ENCODE results near the gene GNAZ.

Gene GNAZ

GRCh38 chr22:23091760-23092159 lies 21.4 kb downstream of the GNAZ start:
- in situ Hi-C loops (cut with MboI; ENCODE audit: low sequenced_read_pairs): no loop called here

- in situ Hi-C loops (cut with MboI; ENCODE audit: low sequenced_read_pairs): no loop called here
Observed at GRCh38 chr22:23092217-23092955, 22.1 kb downstream of the GNAZ start.

DNA sequence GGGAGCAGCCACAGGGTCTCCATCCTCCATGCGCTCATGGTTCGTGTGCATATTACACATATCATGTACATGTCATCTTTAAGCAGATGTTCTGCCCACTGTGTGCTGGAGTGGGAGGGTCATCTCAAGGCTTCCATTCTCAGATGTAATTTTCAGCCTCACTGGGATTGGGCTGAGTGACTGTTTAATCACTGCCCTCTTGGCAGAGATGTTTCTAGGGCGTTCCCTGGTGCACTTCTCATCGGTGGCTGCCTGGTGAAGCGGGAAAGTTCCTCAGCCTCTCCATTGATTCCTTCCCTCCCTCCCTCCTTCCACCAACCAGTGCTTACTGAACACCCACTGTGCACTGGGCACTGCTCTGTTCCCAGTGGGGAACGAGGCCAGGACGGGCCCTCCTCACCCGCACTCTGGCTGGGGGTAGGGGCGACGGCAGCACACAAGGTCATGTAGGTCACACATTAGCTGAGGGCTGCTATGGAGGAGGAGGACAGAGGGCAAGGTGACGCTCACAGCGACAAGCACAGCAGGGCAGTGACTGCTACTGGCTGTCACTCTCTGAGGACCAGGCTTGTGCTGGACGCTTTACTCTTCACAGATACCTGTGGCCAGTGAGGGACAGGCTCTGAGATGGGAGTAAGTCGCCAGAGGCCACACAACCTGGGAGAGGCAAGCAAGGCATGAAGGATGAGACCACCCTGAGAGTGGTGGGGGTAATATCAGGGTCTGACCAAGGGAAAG lies 22.9 kb downstream of the GNAZ start:
- in situ Hi-C loops (cut with MboI; ENCODE audit: low sequenced_read_pairs): no loop called here

- in situ Hi-C loops (cut with MboI; ENCODE audit: low sequenced_read_pairs): no loop called here
Observed at GRCh38 chr22:23094260-23094659, 23.9 kb downstream of the GNAZ start.

DNA sequence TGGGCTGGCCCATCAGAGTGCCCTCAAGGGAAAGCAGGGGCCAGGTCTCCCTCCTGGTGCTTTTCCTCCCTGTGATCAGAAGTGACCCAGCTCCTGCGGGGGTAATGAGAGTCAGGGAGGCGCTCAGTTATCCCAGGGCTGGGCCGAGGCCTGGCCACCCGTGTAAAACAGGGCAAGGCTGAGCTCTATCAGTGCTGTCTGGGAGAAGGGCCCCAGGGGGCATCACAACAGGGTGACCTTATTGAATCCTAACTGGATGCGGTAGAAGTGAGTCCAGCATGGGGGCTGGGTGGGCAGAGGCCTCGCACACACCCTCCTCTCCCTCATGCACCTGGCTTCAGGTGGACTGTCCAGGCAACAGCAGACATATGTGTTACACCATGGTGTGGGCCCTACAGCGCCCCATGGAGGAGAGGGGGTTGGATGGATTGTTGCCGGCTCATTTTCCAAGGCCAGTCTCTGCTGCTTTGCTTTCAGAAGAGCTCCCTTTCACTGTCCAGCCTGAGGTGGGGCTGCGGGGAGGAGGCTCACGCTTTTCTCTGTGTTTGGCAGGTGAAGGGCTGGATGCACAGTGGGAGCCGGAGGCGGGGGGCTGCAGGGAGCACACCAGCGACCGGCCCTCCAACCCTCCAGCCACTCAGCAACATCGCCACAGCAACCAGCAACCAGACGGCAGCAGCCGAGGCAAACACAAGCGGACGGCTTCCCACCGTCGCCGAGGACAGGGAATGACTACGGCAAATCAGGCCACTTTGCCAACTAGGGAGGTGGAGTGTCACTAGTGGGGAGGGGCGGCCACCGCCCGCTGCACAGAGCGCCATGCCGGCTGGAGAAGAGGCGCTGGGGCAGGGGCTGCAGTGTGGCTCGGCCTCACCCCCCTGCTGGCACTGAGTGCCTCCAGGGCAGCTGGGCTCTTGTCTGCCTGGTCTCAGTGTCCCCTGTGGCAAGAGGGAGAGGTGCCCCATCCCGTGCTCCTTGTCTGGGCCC lies 24.7 kb downstream of the GNAZ start:
- in situ Hi-C loops (cut with MboI; ENCODE audit: low sequenced_read_pairs): no loop called here

DNA sequence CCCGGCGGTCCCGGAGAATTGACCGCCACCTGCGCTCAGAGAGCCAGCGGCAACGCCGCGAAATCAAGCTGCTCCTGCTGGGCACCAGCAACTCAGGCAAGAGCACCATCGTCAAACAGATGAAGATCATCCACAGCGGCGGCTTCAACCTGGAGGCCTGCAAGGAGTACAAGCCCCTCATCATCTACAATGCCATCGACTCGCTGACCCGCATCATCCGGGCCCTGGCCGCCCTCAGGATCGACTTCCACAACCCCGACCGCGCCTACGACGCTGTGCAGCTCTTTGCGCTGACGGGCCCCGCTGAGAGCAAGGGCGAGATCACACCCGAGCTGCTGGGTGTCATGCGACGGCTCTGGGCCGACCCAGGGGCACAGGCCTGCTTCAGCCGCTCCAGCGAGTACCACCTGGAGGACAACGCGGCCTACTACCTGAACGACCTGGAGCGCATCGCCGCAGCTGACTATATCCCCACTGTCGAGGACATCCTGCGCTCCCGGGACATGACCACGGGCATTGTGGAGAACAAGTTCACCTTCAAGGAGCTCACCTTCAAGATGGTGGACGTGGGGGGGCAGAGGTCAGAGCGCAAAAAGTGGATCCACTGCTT lies 25.5 kb downstream of the GNAZ start:
- in situ Hi-C loops (cut with MboI; ENCODE audit: low sequenced_read_pairs): no loop called here

DNA sequence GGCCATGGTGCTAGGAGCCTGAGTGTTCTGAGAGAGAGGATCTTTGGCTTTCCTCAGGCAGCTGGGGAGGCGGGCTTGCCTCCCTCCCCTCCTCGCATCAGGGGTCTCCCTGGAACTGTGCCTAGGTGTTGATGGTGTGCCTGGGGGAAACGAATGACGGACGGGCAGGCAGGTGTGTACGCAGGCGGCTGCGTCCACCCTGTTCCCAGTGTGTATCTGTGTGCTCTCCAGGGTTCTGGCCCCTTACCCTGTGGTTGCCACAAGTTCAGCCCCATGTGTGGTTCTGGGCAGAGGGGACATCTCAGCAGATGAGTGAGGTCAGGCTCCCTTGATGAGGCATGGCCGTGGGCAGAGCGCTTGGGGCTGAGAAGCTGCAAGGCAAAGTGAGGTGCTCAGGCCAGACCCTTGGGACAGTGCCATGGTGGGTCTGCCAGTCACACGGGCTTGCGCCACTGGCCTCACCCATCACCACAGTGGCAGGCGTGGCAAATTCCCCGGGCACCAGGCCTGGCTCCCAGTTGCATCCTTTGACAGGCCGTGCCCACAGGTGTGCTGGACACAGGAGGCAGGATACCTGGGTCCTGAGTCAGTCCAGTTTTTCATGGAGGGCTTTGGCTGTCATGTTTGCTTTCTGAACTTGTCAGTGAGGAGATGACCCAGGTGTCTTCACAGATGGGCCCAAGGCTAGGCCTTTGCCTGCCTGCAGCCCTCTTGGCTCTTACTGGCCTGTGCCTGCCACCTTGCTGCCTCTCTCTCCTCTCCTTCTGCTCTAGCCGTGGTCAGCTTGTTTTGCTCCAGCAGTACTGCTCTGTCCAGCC lies 27.3 kb downstream of the GNAZ start:
- in situ Hi-C loops (cut with MboI; ENCODE audit: low sequenced_read_pairs): no loop called here

DNA sequence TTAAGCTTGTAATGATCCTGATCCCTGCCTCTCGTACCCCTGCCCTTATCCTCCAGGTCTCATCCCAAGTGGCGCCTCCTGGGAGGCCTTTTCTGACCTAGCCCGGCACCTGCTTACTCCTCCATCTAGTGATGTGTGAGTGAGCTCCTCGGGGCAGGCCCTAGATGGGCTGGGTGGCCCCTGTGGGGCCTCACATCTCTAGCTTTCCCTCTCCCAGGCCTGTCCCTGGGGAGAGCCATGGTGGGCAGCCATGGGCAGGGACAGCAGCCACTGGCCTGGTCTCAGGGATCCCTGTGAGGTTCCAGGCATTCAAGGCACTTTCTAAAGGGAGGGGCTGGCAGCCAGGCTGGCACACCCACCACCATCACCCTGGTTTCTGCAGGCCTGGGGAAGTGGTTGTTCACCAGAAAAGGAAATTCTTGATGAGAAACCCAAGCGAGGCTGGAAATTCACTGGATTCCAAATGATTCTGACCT lies 27.9 kb downstream of the GNAZ start:
- in situ Hi-C loops (cut with MboI; ENCODE audit: low sequenced_read_pairs): no loop called here

DNA sequence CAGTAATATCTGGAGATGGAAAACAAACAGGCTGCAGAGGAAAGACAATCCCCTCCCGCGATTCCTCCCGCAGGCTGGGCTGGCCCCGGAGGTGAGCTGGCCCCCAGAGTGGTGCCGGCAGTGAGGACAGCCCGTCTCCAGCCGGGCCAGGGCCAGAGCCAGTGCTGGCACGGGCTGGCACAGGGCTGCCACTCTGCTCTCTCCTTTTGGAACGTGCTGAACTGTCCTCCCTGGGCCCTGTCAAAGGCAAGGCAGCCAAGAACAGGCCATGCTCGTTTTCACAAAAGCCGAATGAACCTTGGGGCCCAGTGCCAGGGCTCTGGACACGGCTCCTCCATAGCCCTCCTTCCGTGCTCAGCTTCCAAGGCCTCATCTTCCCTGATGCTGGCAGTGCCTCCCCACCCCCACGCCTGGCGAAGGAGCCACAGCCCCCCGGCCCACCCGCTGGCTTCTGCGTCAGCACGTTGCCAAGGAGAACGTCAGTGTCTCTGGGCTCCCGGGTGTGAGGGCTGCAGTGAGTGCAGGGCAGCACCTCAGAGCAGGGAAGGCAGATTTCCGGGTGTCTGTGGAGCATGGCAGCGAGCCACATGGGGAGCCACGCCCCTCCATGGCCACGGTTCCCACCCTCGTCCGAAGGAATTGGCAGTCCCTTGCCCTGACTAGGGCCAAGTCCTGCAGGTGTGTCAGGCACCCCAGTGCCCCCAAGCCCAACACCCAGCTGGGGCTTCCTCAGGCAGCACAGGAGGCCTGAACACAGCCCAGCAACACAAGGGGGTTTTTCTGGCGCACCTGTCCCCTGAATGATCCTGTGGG lies 28.6 kb downstream of the GNAZ start:
- in situ Hi-C loops (cut with MboI; ENCODE audit: low sequenced_read_pairs): no loop called here

- in situ Hi-C loops (cut with MboI; ENCODE audit: low sequenced_read_pairs): no loop called here
Observed at GRCh38 chr22:23099531-23099804, 29.1 kb downstream of the GNAZ start.

- in situ Hi-C loops (cut with MboI; ENCODE audit: low sequenced_read_pairs): no loop called here
Observed at GRCh38 chr22:23100124-23100801, 29.9 kb downstream of the GNAZ start.

DNA sequence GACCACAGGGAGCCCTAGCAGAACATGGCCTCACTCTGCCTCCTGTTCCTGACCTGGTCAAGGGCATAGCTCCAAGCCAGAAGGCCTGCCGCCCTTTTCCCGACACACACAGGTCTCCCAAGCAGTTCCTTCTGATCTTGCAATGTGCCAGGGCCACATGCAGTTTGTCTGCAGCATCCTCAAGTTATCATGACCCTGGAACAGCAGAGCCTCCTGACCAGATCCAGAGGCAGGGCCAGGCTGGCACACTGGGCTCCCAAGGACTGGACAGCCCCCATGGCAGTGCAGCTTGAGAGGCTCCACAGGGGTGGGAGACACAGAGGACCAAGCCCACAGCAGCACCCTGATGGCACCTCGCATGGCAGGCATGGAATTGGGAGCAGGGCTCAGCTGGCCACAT lies 31.2 kb downstream of the GNAZ start:
- in situ Hi-C loops (cut with MboI; ENCODE audit: low sequenced_read_pairs): no loop called here

DNA sequence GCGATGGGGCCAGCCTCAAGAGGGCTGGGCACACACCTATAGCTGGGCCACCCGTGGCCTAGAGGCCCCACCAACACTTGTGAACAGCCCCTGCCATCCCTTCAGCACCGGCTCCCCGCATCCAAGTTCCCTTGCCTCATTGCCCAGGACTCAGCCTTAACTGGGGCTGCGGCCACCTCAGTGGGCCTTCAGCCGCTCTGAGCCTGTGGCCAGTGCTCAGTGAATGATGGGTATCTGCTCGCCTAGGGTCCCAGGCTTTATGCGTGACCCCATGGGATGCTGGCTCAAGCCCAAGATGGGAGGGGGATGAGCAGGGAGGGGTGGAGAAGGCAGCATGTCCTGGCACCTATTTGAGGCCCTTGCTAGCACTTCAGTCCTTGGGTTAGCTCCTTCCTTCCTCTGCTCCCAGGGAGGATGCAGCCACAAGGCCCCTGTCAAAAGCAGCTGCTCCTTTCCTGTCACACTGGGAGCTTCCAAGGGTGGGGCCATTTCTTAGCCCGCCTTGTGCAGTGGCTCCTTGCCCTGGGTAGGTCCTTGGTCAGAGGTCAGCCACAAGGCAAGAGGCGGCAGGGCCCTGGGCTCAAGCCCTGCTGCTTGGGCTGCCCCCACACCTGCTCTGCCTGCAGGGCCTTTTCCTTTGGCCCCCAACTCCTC lies 31.8 kb downstream of the GNAZ start:
- in situ Hi-C loops (cut with MboI; ENCODE audit: low sequenced_read_pairs): no loop called here

DNA sequence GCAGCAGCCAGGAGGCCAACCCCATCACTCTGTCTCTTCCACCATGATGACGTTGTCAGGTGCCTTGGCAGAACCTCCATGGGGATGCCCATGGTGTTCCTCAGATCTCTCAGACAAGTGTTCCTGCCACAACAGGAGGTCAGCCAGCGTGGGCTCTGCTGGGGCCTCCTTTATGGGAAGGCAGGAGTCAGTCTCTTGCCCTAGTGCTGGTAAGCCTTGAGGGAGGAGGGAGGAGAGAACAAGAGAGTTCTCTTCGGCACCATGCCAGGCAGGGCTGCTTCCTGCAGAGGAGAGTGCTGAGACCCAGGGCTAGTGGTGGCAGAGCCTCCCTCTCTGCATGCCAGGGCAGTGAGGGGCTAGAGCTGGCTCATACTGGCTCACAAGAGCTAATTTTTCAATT lies 32.5 kb downstream of the GNAZ start:
- in situ Hi-C loops (cut with MboI; ENCODE audit: low sequenced_read_pairs): no loop called here

DNA sequence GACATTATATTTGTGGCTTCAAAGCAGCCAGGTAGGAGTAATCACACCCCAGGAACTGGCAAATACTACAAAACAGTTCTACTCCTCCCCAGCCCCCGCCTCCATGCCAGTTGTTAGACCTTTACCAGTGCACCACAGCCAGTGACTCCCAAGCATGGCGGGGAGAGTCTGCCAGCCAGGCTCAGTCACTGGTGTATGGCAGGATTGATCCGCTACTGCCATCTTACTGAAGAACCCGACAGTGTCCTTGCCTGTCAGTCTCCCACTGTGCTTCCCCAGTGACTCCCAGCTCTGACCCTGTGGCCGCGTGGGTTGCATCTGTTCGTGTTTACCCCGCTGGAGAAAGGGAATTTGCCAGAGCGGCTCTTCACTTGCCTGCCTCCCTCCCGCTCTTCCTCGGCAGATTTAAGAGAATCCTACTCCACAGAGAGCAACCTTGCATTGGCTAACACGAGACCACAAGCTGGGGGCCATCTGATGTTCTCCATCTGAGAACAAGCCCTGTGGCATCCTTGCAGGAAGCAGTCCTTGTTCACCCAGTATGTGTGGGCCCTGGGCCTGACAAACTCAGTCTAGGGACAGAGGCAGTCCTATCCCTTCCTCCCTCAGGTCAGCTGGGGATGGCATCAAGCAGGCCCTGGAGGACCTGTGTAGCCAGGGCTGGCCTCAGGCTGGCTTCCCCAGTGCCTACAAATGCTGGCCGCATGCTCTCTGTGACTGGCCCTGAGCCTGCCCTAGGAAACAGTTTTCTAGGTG lies 33.1 kb downstream of the GNAZ start:
- in situ Hi-C loops (cut with MboI; ENCODE audit: low sequenced_read_pairs): no loop called here

DNA sequence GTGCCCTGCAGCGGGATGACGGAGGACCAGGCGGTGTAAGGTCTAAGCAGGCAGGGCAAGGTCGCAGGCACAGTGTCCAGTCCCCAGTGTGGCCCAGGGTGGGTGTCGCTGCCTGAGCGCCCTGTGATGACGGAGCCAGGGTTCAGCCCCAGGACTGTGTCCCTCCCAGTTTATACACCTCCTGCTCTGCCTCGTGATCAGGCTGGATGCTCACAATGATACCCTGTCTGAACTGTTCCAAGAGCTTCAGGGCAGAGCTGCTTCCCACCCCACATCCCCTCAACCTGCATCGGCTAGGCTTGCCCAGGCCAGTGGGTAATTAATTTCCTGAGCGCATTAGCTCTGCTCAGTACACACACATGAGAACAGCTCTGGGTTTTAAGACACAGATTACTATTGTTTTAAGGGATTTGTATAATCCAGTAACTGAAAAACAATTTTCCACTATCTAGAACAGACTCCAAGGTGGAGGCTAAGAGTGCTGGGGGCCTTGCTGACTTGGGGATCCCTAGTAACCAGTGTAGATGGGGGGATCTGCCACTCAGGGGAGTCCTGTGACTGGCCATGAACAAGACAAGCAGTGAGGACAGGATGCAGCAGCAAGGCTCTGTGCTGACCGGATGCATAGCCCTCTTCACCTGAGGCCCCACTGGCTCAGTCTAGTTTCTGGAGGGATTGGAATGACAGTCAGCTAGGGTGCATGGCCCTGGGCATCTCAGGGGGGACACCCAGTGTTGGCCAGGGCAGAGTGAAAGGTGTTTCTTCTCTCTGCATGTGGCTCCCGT lies 34.1 kb downstream of the GNAZ start:
- in situ Hi-C loops (cut with MboI; ENCODE audit: low sequenced_read_pairs): no loop called here

- in situ Hi-C loops (cut with MboI; ENCODE audit: low sequenced_read_pairs): no loop called here
Observed at GRCh38 chr22:23105304-23105703, 35.0 kb downstream of the GNAZ start.

Data from HL-60/S4 treated with phorbol 12-myristate 13-acetate at 8.2 ng/mL for 4 days and 3 days (cell line).